Measurements from ENCODE around the gene SMC1B. TPM values are rescaled to one million over a fixed set of nuclear protein-coding genes. Genes with fewer than 3 reads are reported as not detected.

The SMC1B gene
- total and polyA plus RNA-seq, 4 donors: 0.02 to 0.05 TPM; not detected in 2

DNA sequence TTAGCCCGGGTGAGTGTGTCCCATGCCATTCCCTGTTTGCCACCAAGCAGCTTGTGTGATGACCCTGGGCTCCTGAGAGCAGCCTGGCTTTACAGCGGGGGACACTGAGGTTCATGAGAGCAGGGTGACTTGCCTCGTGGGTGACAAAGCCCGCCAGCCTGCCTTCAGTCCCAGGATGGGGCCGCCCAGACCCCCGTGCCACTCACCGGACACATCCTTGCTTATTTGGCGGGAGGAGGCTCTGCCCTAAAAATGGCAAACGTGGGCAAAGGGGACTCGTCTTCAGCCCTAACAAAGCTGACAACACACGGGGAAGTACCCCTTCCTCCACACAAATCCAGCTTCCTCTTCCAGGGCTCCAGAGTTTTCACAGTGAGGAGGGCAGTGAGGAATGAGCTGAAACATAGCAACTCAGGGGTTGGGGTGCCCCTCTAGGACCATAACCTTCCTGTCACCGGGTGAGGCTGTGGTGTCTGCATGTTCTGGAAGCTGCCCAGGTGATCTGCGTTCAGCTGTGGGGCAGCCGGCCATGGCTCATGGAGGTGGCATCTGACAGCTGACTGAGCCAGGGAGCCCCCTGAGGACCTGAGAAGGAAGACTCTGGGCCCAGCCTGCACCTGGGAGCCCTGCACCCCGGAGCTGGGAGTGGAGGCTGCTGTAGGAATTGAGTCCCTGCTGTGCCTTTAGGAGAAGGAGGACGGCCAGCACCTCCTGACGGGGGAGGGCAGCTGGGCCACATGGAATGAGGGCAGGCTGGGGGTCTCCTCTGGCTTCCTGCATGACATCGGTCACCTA lies 16.8 kb upstream of the SMC1B start:
- no peaks in the 10 kb centered on the region for H3K4me1 ChIP-seq (ENCODE audit: control insufficient read depth in 4 of 4, insufficient read depth in 4 of 4, low read length in 3 of 4)
- H3K36me3 ChIP-seq (ENCODE audit: control insufficient read depth in 4 of 4, insufficient read depth in 3 of 4, low read depth in 1 of 4, low read length in 3 of 4): no peaks in the 10 kb centered on the region
- no peaks in the 10 kb centered on the region for H3K27me3 ChIP-seq (ENCODE audit: control insufficient read depth in 4 of 4, insufficient read depth in 4 of 4, low read length in 3 of 4)
- no peak overlapping the region for H3K4me3 ChIP-seq (ENCODE audit: low read depth in 1 of 3, low read length in 3 of 3)
- no peak for DNase-seq (ENCODE audit: low spot score)
- H3K27ac ChIP-seq (ENCODE audit: low read depth in 1 of 2, low read length in 2 of 2): no peak overlapping the region
- WGBS: 91% methylated on average over 18 of the region's 18 CpGs
- no peaks in the 10 kb centered on the region for H3K9me3 ChIP-seq (ENCODE audit: control insufficient read depth in 4 of 4, low read length in 3 of 4)
- no peak overlapping the region for H3K9ac ChIP-seq (ENCODE audit: low read depth in 1 of 2, low read length in 2 of 2)
- no peak for TF ChIP-seq HNF4G (IDR thresholded peaks at IDR 0.05)
- TF ChIP-seq RAD21 (IDR thresholded peaks at IDR 0.05): no peak
- TF ChIP-seq, protein P1, sequence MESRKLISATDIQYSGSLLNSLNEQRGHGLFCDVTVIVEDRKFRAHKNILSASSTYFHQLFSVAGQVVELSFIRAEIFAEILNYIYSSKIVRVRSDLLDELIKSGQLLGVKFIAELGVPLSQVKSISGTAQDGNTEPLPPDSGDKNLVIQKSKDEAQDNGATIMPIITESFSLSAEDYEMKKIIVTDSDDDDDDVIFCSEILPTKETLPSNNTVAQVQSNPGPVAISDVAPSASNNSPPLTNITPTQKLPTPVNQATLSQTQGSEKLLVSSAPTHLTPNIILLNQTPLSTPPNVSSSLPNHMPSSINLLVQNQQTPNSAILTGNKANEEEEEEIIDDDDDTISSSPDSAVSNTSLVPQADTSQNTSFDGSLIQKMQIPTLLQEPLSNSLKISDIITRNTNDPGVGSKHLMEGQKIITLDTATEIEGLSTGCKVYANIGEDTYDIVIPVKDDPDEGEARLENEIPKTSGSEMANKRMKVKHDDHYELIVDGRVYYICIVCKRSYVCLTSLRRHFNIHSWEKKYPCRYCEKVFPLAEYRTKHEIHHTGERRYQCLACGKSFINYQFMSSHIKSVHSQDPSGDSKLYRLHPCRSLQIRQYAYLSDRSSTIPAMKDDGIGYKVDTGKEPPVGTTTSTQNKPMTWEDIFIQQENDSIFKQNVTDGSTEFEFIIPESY (IDR thresholded peaks at IDR 0.05): no peak
- TF ChIP-seq NR2F2 (IDR thresholded peaks at IDR 0.05): no peak
- TF ChIP-seq FOXA2 (IDR thresholded peaks at IDR 0.05): no peak
- TF ChIP-seq, protein P2, sequence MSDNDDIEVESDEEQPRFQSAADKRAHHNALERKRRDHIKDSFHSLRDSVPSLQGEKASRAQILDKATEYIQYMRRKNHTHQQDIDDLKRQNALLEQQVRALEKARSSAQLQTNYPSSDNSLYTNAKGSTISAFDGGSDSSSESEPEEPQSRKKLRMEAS (IDR thresholded peaks at IDR 0.05): no peak
- TF ChIP-seq, protein P3, sequence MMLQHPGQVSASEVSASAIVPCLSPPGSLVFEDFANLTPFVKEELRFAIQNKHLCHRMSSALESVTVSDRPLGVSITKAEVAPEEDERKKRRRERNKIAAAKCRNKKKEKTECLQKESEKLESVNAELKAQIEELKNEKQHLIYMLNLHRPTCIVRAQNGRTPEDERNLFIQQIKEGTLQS (IDR thresholded peaks at IDR 0.05): no peak
- TF ChIP-seq JUND (IDR thresholded peaks at IDR 0.05): no peak
- no peak for TF ChIP-seq SP1 (IDR thresholded peaks at IDR 0.05)
- TF ChIP-seq YY1 (IDR thresholded peaks at IDR 0.05): no peak
- TF ChIP-seq TAF1 (conservative IDR thresholded peaks at IDR 0.05): no peak
- TF ChIP-seq, protein P4, sequence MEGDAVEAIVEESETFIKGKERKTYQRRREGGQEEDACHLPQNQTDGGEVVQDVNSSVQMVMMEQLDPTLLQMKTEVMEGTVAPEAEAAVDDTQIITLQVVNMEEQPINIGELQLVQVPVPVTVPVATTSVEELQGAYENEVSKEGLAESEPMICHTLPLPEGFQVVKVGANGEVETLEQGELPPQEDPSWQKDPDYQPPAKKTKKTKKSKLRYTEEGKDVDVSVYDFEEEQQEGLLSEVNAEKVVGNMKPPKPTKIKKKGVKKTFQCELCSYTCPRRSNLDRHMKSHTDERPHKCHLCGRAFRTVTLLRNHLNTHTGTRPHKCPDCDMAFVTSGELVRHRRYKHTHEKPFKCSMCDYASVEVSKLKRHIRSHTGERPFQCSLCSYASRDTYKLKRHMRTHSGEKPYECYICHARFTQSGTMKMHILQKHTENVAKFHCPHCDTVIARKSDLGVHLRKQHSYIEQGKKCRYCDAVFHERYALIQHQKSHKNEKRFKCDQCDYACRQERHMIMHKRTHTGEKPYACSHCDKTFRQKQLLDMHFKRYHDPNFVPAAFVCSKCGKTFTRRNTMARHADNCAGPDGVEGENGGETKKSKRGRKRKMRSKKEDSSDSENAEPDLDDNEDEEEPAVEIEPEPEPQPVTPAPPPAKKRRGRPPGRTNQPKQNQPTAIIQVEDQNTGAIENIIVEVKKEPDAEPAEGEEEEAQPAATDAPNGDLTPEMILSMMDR (IDR thresholded peaks at IDR 0.05; ENCODE audit: low read depth, low read length, missing input control): no peak
- TF ChIP-seq EGR1 (IDR thresholded peaks at IDR 0.05; ENCODE audit: low read depth in 2 of 2): no peak
- no peak for TF ChIP-seq HNF4A (conservative IDR thresholded peaks at IDR 0.05)

DNA sequence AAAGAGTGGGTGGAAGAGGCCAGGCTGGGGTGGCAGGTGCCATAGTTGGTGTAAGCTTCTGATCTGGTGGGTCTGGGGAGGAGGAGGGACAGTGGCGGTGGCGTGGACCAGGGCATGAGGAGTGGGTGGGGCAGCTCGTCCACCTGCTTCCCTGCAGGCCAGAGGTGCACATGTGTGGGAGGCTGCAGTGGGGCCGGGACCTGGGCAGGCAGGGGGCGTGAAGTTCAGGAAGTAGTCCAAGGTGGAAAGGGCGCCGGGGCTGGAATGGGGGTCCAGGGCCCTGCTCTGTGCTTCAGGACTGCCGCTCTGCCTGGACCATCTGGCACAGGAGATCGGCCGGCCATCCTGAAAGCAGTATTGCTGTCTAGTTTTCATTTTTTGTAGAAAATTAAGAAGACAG lies 16.0 kb upstream of the SMC1B start:
- Histone ChIP-seq H3K27ac (ENCODE audit: low read depth in 1 of 2, low read length in 2 of 2) (no peak overlapping the region), H3K36me3 (ENCODE audit: control insufficient read depth in 4 of 4, insufficient read depth in 3 of 4, low read depth in 1 of 4, low read length in 3 of 4) (no peaks in the 10 kb centered on the region), H3K9me3 (ENCODE audit: control insufficient read depth in 4 of 4, low read length in 3 of 4) (no peaks in the 10 kb centered on the region), H3K9ac (ENCODE audit: low read depth in 1 of 2, low read length in 2 of 2) (no peak overlapping the region), H3K4me1 (ENCODE audit: control insufficient read depth in 4 of 4, insufficient read depth in 4 of 4, low read length in 3 of 4) (no peaks in the 10 kb centered on the region), H3K27me3 (ENCODE audit: control insufficient read depth in 4 of 4, insufficient read depth in 4 of 4, low read length in 3 of 4) (no peaks in the 10 kb centered on the region), H3K4me3 (ENCODE audit: low read depth in 1 of 3, low read length in 3 of 3) (no peak overlapping the region)
- no peak for TF ChIP-seq EGR1 (IDR thresholded peaks at IDR 0.05; ENCODE audit: low read depth in 2 of 2)
- TF ChIP-seq NR2F2 (IDR thresholded peaks at IDR 0.05): no peak
- TF ChIP-seq YY1 (IDR thresholded peaks at IDR 0.05): no peak
- TF ChIP-seq, protein P4 (IDR thresholded peaks at IDR 0.05; ENCODE audit: low read depth, low read length, missing input control): no peak
- no peak for TF ChIP-seq SP1 (IDR thresholded peaks at IDR 0.05)
- TF ChIP-seq, protein P5, sequence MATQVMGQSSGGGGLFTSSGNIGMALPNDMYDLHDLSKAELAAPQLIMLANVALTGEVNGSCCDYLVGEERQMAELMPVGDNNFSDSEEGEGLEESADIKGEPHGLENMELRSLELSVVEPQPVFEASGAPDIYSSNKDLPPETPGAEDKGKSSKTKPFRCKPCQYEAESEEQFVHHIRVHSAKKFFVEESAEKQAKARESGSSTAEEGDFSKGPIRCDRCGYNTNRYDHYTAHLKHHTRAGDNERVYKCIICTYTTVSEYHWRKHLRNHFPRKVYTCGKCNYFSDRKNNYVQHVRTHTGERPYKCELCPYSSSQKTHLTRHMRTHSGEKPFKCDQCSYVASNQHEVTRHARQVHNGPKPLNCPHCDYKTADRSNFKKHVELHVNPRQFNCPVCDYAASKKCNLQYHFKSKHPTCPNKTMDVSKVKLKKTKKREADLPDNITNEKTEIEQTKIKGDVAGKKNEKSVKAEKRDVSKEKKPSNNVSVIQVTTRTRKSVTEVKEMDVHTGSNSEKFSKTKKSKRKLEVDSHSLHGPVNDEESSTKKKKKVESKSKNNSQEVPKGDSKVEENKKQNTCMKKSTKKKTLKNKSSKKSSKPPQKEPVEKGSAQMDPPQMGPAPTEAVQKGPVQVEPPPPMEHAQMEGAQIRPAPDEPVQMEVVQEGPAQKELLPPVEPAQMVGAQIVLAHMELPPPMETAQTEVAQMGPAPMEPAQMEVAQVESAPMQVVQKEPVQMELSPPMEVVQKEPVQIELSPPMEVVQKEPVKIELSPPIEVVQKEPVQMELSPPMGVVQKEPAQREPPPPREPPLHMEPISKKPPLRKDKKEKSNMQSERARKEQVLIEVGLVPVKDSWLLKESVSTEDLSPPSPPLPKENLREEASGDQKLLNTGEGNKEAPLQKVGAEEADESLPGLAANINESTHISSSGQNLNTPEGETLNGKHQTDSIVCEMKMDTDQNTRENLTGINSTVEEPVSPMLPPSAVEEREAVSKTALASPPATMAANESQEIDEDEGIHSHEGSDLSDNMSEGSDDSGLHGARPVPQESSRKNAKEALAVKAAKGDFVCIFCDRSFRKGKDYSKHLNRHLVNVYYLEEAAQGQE (IDR thresholded peaks at IDR 0.05): no peak
- TF ChIP-seq HNF4A (conservative IDR thresholded peaks at IDR 0.05): no peak
- TF ChIP-seq FOXA2 (IDR thresholded peaks at IDR 0.05): no peak
- TF ChIP-seq JUND (IDR thresholded peaks at IDR 0.05): no peak
- no peak for TF ChIP-seq FOXA1 (IDR thresholded peaks at IDR 0.05)
- no peak for TF ChIP-seq RAD21 (IDR thresholded peaks at IDR 0.05)
- TF ChIP-seq RXRA (IDR thresholded peaks at IDR 0.05): no peak
- no peak for TF ChIP-seq TAF1 (conservative IDR thresholded peaks at IDR 0.05)
- TF ChIP-seq, protein P3 (IDR thresholded peaks at IDR 0.05): no peak
- TF ChIP-seq GABPA (IDR thresholded peaks at IDR 0.05 in 1 of 2, conservative IDR thresholded peaks at IDR 0.05 in 1 of 2): no peak
- no peak for TF ChIP-seq HNF4G (IDR thresholded peaks at IDR 0.05)
- DNase-seq (ENCODE audit: low spot score): no peak
- WGBS: 91% methylated on average over 10 of the region's 10 CpGs
